GM19463 (cell line): ENCODE measurements around the gene CCDC87.
"Not testable (repeated sequence)": the region's sequence is repeated elsewhere in the genome, so short reads cannot be mapped to it uniquely, and the experiment has no call there.

Source experiments
- ATAC-seq: cut with Tn5 transposase; IDR thresholded peaks from one replicate; pipeline ENCODE4 v1.9.1; 2021; ENCODE audit warnings: mild to moderate bottlenecking, moderate library complexity; ENCODE audit not compliant: unreplicated experiment

The CCDC87 gene

DNA sequence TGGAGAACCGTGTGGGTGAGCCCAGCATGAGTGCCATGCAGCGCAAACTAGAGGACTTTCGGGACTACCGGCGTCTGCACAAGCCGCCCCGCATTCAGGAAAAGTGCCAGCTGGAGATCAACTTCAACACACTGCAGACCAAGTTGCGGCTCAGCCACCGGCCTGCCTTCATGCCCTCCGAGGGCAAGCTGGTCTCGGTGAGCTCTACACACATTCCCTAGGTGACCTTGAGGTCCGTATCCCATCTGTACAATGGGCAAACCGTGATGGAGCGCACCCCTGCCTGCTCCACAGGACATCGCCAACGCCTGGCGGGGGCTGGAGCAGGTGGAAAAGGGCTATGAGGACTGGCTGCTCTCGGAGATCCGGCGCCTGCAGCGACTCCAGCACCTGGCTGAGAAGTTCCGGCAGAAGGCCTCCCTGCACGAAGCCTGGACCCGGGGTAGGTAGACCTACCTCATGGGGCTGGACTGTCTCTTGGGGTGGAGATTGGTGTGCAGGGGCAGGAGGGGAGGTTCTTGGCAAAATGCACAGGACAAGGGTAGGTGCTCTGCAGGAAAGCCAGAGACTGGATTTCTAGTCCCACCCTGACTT, 35.0 kb downstream of the CCDC87 start:
- ATAC-seq, result no peak

- ATAC-seq, result no peak
These were observed 36.8 kb downstream of the CCDC87 start for GRCh38 chr11:66556086-66556485.

- ATAC-seq, result no peak
These were observed 37.4 kb downstream of the CCDC87 start for GRCh38 chr11:66555416-66555815.

DNA sequence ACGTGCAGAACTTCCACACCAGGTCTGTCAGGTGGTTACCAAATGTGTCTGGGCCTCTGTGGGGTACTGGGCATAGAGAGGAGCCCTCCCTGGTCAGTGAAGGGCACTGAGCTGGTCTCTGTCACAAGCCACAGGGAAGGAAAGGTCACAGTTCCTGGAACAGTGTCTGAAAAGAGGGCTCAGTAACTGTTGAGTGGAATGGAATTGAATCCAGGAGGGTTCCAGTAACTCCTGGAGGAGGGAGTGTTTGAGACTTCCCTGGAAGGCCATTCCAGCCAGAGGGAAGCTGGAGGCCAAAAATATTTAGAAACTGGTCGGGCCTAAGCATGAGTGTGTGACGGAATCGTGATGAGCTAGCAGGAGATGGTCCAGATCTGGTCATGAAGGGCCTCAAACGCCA, 38.3 kb downstream of the CCDC87 start:
- ATAC-seq, result no peak

- no peak for ATAC-seq
These were observed 42.0 kb downstream of the CCDC87 start for GRCh38 chr11:66550887-66551286.

DNA sequence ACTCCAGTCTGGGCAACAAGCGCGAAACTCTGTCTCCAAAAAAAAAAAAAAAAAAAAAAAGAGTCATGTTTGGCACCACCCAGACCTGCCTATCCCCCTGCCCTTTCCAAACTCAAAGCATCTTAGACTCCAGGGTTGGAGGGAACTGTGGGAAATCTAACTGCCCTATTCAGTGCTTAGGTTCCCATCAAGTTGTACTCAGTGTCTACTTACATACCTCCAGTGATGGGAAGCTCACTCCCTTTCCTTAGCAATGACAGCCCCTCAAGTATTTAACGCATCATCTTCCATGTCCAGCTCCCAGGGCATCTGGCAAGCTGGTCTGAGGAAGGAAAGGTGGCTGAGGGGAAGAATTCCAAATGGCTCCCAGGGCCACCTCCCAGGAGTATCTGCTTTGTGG, 43.2 kb downstream of the CCDC87 start:
- ATAC-seq, result no peak

- no peak for ATAC-seq
These were observed 43.9 kb downstream of the CCDC87 start for GRCh38 chr11:66548774-66549630.

DNA sequence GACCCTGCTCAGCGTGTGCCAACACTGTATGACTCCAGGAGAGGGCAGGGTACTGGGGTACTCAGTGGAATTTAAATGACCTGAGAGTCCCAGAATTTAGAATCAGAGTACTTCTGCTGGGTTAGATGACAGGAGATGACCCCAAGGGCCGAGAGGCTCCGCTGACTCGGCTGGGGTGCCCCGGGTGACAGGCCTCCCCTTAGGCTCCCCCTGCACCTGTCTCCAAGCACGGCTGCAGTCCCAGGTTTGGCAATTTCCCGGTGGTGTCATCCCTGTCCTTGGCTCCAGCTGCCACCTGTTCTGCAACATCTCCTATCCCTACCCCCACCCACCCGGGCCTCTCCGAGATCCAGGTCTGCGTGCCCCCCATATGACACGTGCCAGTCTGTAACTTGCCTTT, 44.8 kb downstream of the CCDC87 start:
- no peak for ATAC-seq

DNA sequence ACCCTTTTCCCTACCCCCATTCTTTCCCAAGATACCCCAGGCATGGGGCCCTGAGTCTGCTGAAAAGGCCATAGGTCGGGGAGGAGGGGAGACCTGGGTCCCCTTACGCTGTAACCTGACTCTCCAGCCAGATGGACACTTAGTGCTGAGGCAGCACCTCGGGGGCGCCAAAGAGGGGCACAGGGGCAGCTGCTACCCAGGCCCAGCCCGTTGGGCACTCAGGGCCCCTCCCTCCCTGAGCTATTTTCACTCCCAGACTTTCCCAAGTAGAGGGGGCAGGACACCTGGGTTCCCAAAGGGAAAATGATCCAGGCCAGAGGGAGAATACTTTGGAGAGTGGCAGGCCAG, 45.2 kb downstream of the CCDC87 start:
- no peak for ATAC-seq

DNA sequence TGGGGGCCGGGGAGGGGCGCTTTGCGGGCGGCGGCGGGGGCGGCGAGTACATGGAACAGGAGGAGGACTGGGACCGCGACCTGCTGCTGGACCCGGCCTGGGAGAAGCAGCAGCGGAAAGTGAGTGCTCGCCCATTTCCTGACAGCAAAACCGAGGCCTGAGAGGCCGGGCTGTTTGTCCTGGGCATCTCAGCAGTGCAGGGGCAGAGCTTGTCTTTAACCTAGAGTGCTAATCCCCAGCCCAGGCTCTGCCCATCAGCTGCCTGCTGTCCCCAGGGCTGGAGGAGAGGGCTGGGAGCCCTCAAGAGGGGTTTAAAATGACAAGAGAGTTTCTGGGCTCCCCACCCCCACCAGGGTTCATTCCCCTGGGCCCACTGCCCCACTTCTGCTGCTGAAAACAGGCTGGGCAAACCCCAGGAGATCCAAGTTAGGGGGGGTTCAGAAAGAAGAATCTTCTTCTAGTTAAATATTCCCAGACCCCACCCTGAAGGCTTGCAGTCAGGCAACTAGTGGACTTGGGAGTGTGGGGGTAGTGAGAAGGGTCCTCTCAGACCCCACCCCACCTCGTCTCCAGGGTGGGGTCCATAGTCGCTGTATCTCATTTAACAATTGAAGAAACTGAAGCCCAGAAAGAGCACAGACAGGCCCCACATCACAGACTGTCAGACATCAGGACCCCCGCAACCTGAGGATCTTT, 45.7 kb downstream of the CCDC87 start:
- no peak for ATAC-seq

DNA sequence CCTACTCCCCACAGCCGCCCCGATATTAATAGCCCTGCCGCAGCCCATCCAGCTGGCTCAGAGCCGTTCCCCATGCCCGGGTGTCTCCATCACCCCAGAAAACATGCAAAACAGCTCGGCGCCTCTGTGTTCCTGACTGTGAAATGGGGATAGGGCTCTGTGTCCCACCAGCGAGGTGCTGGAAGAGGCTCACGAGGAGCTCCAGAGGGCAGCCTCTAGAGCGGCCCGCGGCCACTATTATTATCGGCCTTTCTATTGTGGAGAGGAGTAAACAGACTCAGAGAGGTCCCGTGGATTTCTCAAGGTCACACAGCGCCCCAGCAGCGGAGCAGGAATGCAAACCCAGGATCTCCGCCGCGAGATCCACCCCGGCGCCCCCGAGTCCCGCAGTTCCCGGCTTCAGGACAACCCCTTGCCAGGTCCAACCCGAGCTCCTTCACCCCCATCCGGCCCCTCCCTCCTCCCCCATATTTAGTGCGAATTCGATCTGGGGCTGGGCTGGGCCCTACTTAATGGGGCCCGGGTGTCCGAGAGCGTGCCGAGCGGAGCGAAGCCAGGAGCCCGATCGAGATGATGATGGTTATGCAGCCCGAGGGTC, 46.4 kb downstream of the CCDC87 start, which contains the start of gene ACTN3:
ACTN3 (plus strand) TSS at position 536 of the 598 bp plus-strand sequence; CDS start at position 571, 35 bp downstream.
- no peak for ATAC-seq

DNA sequence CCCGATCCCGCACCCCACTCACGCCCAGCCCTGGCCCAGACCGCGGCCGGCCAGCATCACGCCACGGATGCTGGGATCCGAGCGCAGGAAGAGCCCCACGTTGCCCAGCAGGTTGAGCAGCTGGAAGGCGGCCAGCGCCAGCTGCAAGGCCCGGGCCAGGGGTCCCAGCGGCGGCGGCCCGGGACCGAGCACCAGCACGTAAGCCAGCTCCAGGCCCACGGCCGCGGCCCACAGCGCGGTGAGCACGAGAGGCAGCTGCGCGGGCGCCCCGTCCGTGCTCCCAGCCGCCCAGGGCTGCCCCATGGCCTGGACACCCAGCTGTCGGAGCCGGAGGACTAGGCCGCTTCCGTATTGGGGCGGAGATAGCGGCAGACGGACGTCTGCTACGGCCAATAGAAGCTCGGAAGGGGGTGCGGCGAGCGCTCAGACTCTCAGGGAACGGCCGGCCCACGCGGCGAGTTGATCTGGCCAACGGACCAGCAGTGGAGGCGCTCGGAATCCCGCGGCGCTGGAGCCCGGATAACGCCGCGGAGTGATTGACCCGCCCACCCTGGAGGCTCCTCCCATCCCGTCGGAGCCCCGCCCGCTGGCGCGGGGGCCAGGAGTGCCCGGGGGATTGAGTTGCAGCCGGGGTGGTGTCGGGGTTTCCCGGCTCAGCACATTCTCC, 47.0 kb downstream of the CCDC87 start, which contains the start of gene ZDHHC24:
ZDHHC24 (minus strand) TSS at position 348 of the 667 bp plus-strand sequence; CDS start at position 303, 45 bp downstream.
- ATAC-seq, result peak; percentile 92

GRCh38 chr11:66544952-66545351, 47.9 kb downstream of the CCDC87 start:
- ATAC-seq, result not testable (repeated sequence)

GRCh38 chr11:66543263-66544107, 49.4 kb downstream of the CCDC87 start:
- ATAC-seq, result no peak

DNA sequence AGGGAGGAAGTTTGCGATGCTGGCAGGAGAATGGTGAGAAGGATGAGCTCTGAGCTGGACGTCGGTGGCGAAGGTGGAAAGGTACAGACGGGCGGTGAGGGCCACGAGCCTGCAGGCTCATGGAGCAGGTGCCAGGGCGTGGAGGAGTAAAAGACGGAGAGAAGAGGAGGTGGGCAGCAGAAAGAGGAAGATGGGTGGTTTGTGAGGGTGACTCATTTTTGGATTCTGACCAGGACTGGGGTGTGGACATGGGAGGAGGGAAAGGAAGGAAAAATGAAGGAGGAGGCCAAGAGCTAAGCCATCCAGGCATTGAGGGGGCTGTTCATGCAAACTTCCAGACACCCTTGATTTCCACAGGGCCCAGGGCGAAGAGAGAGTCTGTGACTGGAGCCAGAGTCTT, 50.5 kb downstream of the CCDC87 start:
- ATAC-seq, result no peak

DNA sequence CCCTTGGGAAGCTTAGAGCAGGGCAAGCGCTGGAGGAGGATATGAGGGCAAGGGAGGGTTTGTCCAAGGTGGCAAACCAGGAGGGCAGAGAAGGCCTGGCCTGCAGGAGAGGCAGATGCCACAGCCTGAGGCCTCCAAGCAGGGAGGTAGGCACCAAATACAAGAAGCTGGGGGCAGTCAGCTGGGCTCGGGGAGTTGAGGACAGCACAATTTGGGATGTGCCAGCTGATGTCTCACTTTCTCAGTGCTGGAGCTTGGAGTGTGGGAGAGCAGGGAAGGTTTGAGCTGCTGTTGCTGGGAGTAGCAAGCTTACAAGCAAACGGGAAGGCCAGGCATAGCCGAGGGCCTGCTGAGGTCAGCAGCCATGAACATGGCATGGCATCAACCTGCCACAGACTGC, 51.0 kb downstream of the CCDC87 start:
- ATAC-seq, result no peak

DNA sequence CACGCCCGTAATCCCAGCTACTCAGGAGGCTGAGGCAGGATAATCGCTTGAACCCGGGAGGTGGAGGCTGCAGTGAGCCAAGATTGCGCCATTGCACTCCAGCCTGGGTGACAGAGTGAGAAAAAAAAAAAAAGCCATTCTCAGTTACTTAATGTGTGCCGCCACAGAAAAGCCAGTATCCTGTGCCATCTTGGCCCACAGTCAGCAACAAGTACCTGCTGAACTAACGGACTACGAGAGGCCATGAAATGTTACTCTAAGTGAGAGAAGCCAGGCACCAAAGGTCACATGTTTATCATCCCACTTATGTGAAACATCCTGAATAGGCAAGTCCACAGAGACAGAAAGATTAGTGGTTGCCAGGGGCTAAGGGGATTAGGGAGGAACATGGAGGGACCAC, 52.3 kb downstream of the CCDC87 start:
- ATAC-seq, result not testable (repeated sequence)
